Kidney (tissue), 14 donors: Measurements from ENCODE around the gene ZBTB11. TPM values are rescaled to one million over a fixed set of nuclear protein-coding genes. Genes with fewer than 3 reads are reported as not detected.

Source experiments
- DNase-seq, 5 donors: peaks; one replicate each; pipeline ENCODE4 v3.0.0-alpha.2; 2013 to 2020
- FAIRE-seq: peaks from 2 replicates; lab custom pipeline; 2012; peaks lifted over from hg19 to GRCh38; lab: Jason Lieb, UNC
- H3K27ac ChIP-seq, 2 donors: one replicate each; pipeline ENCODE4 v1.7.0; 2013; ENCODE audit warnings: low read depth in 2 of 2, low read length in 2 of 2, inconsistent platforms in 1 of 2
- H3K27me3 ChIP-seq: one replicate; pipeline ENCODE4 v1.7.1; 2013; ENCODE audit warnings: low read length, inconsistent platforms; ENCODE audit not compliant: control insufficient read depth, insufficient read depth
- H3K36me3 ChIP-seq, 3 donors: one replicate each; pipeline versions ENCODE4 v1.7.0 to v1.7.1; 2013; ENCODE audit warnings: low read length in 3 of 3, control low read depth in 1 of 3, inconsistent platforms in 1 of 3; ENCODE audit not compliant: insufficient read depth in 3 of 3, control insufficient read depth in 2 of 3
- H3K4me1 ChIP-seq, 3 donors: one replicate each; pipeline versions ENCODE4 v1.7.0 to v1.7.1; 2013; ENCODE audit warnings: low read length in 3 of 3, inconsistent platforms in 1 of 3, low read depth in 1 of 3; ENCODE audit not compliant: control insufficient read depth in 2 of 3, insufficient read depth in 2 of 3
- H3K4me3 ChIP-seq, 3 donors: one replicate each; pipeline versions ENCODE4 v1.7.0 to v1.8.1; 2013; ENCODE audit warnings: low read length in 3 of 3, control low read depth in 1 of 3, inconsistent platforms in 1 of 3
- H3K9ac ChIP-seq, 3 donors: one replicate each; pipeline versions ENCODE4 v1.7.0 to v1.7.1; 2013; ENCODE audit warnings: low read length in 3 of 3, control low read depth in 1 of 3, inconsistent platforms in 1 of 3
- H3K9me3 ChIP-seq, 3 donors: one replicate each; pipeline versions ENCODE4 v1.7.0 to v1.7.1; 2013; ENCODE audit warnings: low read length in 3 of 3, control low read depth in 1 of 3, inconsistent platforms in 1 of 3; ENCODE audit not compliant: control insufficient read depth in 2 of 3, insufficient read depth in 1 of 3
- intact Hi-C: fragments of 100-400 bp; cut with DNase I; formaldehyde crosslinking; loops from one replicate; pipeline ENCODE4 v1.11.1; 2022
- polyA plus RNA-seq: library from polyadenylated mRNA; stranded (reverse); fragments of 350-450 nt; fragmentation: Illumina TruSeq; extraction: RNeasy Lipid Tissue Mini Kit (QIAGEN cat#74804); gene quantifications from one replicate; pipeline ENCODE4 v1.2.3, GENCODE V29; 2014; ENCODE audit warnings: low read depth, low replicate concordance; ENCODE audit not compliant: insufficient read depth
- total RNA-seq: library from RNA; stranded (reverse); fragmentation: NEBNext Ultra II Directional; extraction: Animal tissue kit (Norgen Biotek cat#: 25700); gene quantifications from one replicate; pipeline ENCODE4 v1.2.1, GENCODE V29; 2021
- TF ChIP-seq, protein P1 (sequence below): IDR thresholded peaks from 3 replicates; pipeline ENCODE4 v1.5.1; 2012; ENCODE audit warnings: mild to moderate bottlenecking, moderate library complexity, borderline replicate concordance; ENCODE audit not compliant: insufficient read depth; ENCODE audit errors: extremely low read depth
- donor health status: control.
- donor health status: control.
- donor health status: control.
- donor health status: control.
- donor health status: control.
- donor health status: DM: yes; HTN: yes; CAD: no.
- donor health status: Normal renal cell carcinoma (clear cell type).

The ZBTB11 gene
- total and polyA plus RNA-seq, 2 donors from 2014 or later: 4.7 to 14.1 TPM

- Histone ChIP-seq H3K4me3 (no peak overlapping the region), H3K9ac (no peak overlapping the region), H3K9me3 (no peaks in the 10 kb centered on the region), H3K27ac (no peak overlapping the region), H3K4me1 (peaks cover 0 to 3% (median 0%) of the 10 kb centered on the region in 3 donors), H3K36me3 (peaks cover 3 to 27% (median 14%) of the 10 kb centered on the region in 3 donors), H3K27me3 (no peaks in the 10 kb centered on the region)
- TF ChIP-seq, protein P1, sequence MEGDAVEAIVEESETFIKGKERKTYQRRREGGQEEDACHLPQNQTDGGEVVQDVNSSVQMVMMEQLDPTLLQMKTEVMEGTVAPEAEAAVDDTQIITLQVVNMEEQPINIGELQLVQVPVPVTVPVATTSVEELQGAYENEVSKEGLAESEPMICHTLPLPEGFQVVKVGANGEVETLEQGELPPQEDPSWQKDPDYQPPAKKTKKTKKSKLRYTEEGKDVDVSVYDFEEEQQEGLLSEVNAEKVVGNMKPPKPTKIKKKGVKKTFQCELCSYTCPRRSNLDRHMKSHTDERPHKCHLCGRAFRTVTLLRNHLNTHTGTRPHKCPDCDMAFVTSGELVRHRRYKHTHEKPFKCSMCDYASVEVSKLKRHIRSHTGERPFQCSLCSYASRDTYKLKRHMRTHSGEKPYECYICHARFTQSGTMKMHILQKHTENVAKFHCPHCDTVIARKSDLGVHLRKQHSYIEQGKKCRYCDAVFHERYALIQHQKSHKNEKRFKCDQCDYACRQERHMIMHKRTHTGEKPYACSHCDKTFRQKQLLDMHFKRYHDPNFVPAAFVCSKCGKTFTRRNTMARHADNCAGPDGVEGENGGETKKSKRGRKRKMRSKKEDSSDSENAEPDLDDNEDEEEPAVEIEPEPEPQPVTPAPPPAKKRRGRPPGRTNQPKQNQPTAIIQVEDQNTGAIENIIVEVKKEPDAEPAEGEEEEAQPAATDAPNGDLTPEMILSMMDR: no peak
- DNase-seq (no peak), FAIRE-seq (no peak)
- intact Hi-C loops: no loop called here
Observed at GRCh38 chr3:101667331-101667730, 9.6 kb downstream of the ZBTB11 start.

GRCh38 chr3:101665851-101666250 lies 11.1 kb downstream of the ZBTB11 start:
- Histone ChIP-seq H3K9me3 (no peaks in the 10 kb centered on the region), H3K4me1 (no peaks in the 10 kb centered on the region), H3K27ac (no peak overlapping the region), H3K36me3 (peaks cover 3 to 29% (median 14%) of the 10 kb centered on the region in 3 donors), H3K27me3 (no peaks in the 10 kb centered on the region), H3K4me3 (no peak overlapping the region), H3K9ac (no peak overlapping the region)
- no peak for FAIRE-seq
- intact Hi-C loops: no loop called here
- TF ChIP-seq, protein P1: no peak
- DNase-seq: no peak

DNA sequence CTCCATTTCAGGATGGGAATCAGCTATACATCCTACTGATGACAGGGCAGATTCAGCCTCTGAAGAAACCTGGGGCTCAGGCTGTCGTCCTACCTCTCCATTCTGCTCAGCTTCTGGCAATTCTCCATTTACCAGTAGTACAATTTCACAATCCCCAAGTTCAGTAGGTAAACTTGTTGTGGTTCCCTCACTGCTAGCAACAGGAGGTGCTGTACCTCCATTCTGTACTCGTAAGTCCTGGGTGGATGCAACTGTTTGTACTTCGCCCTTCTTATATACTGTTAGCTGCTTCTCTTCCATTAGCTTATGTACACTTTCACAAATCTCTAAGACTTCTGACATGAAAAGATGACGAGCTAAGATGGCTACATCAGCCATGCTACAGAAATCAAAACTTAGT lies 11.6 kb downstream of the ZBTB11 start:
- Histone ChIP-seq H3K27me3 (no peaks in the 10 kb centered on the region), H3K36me3 (peaks cover 3 to 34% (median 18%) of the 10 kb centered on the region in 3 donors), H3K27ac (no peak overlapping the region), H3K4me3 (no peak overlapping the region), H3K9me3 (no peaks in the 10 kb centered on the region), H3K9ac (no peak overlapping the region), H3K4me1 (no peaks in the 10 kb centered on the region)
- FAIRE-seq (no peak), DNase-seq (no peak)
- TF ChIP-seq, protein P1: no peak
- intact Hi-C loops: no loop called here

DNA sequence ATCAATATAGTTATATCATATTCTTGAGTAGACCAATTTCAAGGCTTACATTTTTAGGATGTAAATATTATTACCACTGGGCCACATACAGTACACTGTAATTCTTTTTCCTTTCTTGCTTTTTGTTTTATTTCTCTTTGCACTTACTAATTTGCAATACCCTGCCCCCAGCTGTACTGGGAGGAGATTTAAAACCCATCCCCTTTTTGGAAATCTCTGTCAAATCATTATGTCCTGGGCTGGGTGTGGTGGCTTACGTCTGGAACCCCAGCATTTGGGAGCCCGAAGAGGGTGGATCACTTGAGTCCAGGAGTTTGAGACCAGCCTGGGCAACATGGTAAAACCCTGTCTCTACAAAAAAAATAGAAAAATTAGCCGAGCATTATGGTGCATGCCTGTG lies 16.2 kb downstream of the ZBTB11 start:
- intact Hi-C loops: no loop called here
- no peaks in the 10 kb centered on the region for H3K27me3 ChIP-seq
- peaks cover 3 to 35% (median 31%) of the 10 kb centered on the region in 3 donors for H3K36me3 ChIP-seq
- H3K4me1 ChIP-seq: no peaks in the 10 kb centered on the region
- H3K9ac ChIP-seq: no peak overlapping the region
- H3K4me3 ChIP-seq: no peak overlapping the region
- no peak overlapping the region for H3K27ac ChIP-seq
- TF ChIP-seq, protein P1: no peak
- H3K9me3 ChIP-seq: no peaks in the 10 kb centered on the region
- no peak for DNase-seq
- FAIRE-seq: no peak
